Ishikawa (cell line): ENCODE measurements around the gene TAGLN.

Experiments used
- EP300 ChIP-seq: IDR thresholded peaks from 2 replicates; pipeline ENCODE4 v1.6.1; 2012; ENCODE audit warnings: borderline replicate concordance
- FOXM1 ChIP-seq: IDR thresholded peaks from 2 replicates; pipeline ENCODE4 v1.6.1; 2012; ENCODE audit warnings: low read depth, borderline replicate concordance
- RAD21 ChIP-seq: IDR thresholded peaks from 2 replicates; pipeline ENCODE4 v1.6.1; 2012; ENCODE audit warnings: low read depth
- TAF1 ChIP-seq: IDR thresholded peaks from 2 replicates; pipeline ENCODE4 v1.6.1; 2012; ENCODE audit warnings: low read depth, mild to moderate bottlenecking
- TCF12 ChIP-seq: IDR thresholded peaks from 2 replicates; pipeline ENCODE4 v1.6.1; 2012; ENCODE audit warnings: low read depth
- TF ChIP-seq, protein P1 (sequence below): IDR thresholded peaks from 2 replicates; pipeline ENCODE4 v1.6.1; 2012

DNA sequence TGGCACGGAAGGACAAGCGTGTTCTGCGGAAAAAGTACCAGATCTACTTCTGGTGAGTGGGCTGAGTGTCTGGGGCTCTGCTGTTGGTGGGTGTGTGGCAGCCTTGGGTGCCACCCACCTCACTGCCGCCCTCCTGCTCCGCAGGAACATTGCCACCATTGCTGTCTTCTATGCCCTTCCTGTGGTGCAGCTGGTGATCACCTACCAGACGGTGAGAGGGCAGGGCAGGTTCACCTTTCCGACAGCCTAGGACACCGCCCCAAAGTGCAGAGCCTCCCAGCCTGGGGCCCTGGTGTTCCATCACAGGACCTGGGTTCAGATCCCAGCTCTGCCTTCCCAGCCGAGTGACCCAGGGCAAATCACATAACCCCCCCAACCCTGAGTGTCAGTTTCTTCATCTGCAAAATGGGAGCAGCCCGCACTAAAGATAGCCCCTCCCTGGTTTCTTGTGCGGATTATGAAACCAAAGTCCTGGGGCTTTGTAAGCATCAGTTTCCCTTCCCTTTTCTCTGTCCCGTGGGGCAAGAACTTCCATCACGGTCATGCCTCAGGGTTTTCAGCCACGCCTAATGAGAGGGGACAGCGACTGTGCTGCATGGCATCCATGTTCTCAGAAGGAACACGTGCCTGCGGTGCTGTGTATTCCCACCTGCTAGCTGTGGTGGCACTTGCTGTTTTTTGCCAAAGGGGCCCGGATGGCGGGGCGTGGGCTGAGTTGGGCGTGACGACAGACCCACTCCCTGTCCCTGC, 9.8 kb upstream of the TAGLN start:
- TF ChIP-seq TAF1 (no peak), RAD21 (no peak), TCF12 (no peak), FOXM1 (no peak), EP300 (no peak)
- TF ChIP-seq, protein P1, sequence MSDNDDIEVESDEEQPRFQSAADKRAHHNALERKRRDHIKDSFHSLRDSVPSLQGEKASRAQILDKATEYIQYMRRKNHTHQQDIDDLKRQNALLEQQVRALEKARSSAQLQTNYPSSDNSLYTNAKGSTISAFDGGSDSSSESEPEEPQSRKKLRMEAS = no peak
